Vagina (tissue), 2 donors: ENCODE data around the gene UBXN2A. TPM values are rescaled to one million over a fixed set of nuclear protein-coding genes. Genes with fewer than 3 reads are reported as not detected.

Experiments
- DNase-seq, 2 donors: peaks; one replicate each; pipeline ENCODE4 v3.0.0-alpha.2; 2017; ENCODE audit errors: extremely low spot score in 2 of 2
- H3K27ac ChIP-seq: fragments of 200-600 bp; sonication (generic); one replicate; pipeline ENCODE4 v1.5.1; 2019
- H3K27me3 ChIP-seq: fragments of 200-600 bp; sonication (generic); one replicate; pipeline ENCODE4 v1.5.1; 2019
- H3K36me3 ChIP-seq, 2 donors: fragments of 200-600 bp; sonication (generic); one replicate each; pipeline ENCODE4 v1.5.1; 2017 to 2019
- H3K4me1 ChIP-seq: fragments of 200-600 bp; sonication (generic); one replicate; pipeline ENCODE4 v1.5.1; 2019
- H3K4me3 ChIP-seq, 2 donors: fragments of 200-600 bp; sonication (generic); 1 replicate in 1 of 2; 2 replicates in 1 of 2; pipeline ENCODE4 v1.5.1; 2016 to 2019
- H3K9me3 ChIP-seq: fragments of 200-600 bp; sonication (generic); one replicate; pipeline ENCODE4 v1.5.1; 2019
- CTCF ChIP-seq, 3 experiments: fragments of 450-650 bp in 2 of 3; fragments of 200-600 bp in 1 of 3; sonication (generic) in 1 of 3; IDR thresholded peaks; one replicate each; pipeline ENCODE4 v1.5.1; 2017 to 2019; ENCODE audit warnings: antibody characterized with exemption in 3 of 3, mild to moderate bottlenecking in 2 of 3, moderate library complexity in 2 of 3
- POLR2A ChIP-seq, 2 donors: fragments of 450-650 bp; IDR thresholded peaks; one replicate each; pipeline ENCODE4 v1.6.1; 2017; ENCODE audit warnings: antibody characterized with exemption in 2 of 2, mild to moderate bottlenecking in 2 of 2, moderate library complexity in 2 of 2
- POLR2AphosphoS5 ChIP-seq, 2 donors: sonication (generic); formaldehyde crosslinking; IDR thresholded peaks; one replicate each; pipeline ENCODE4 v1.9.0; 2017; ENCODE audit warnings: antibody characterized with exemption in 2 of 2, mild to moderate bottlenecking in 2 of 2, low read depth in 1 of 2; ENCODE audit not compliant: insufficient read depth in 1 of 2
- intact Hi-C: fragments of 100-400 bp; cut with DNase I; formaldehyde crosslinking; loops from one replicate; pipeline ENCODE4 v1.15.1; 2023
- total RNA-seq: library from RNA; depleted of rRNA; stranded (reverse); fragments of >200 nt; gene quantifications from one replicate; pipeline ENCODE4 v1.2.3, GENCODE V29; 2016

Gene UBXN2A
- total RNA-seq, 1 donor from 2014 or later = 12.5 TPM

- H3K4me3 ChIP-seq = peak overlapping the region; percentile 58 to 89
Observed at GRCh38 chr2:24045511-24046508, 105.5 kb downstream of the UBXN2A start.

GRCh38 chr2:24046599-24046929, 106.3 kb downstream of the UBXN2A start:
- no peaks in the 10 kb centered on the region for H3K36me3 ChIP-seq
- no peak for TF ChIP-seq POLR2AphosphoS5 (IDR thresholded peaks at IDR 0.05; ENCODE audit: insufficient read depth in 1 of 2, low read depth in 1 of 2)
- TF ChIP-seq POLR2A (IDR thresholded peaks at IDR 0.05) = no peak
- no peak for TF ChIP-seq CTCF (IDR thresholded peaks at IDR 0.05)
- intact Hi-C loops = loop anchor here (10.0 kb wide), 1 partner anchor 122 kb away; the partner anchor contains the start of gene ATAD2B
- peak overlapping the region; percentile 42 for H3K27ac ChIP-seq
- DNase-seq = no peak
- H3K27me3 ChIP-seq = no peaks in the 10 kb centered on the region
- H3K4me1 ChIP-seq = peaks cover 35% of the 10 kb centered on the region
- no peaks in the 10 kb centered on the region for H3K9me3 ChIP-seq
- H3K4me3 ChIP-seq = peak overlapping the region; percentile 58 to 89

More at GRCh38 chr2:24045511-24046508, 105.5 kb downstream of the UBXN2A start:
- Histone ChIP-seq H3K27me3 (no peaks in the 10 kb centered on the region), H3K36me3 (no peaks in the 10 kb centered on the region), H3K9me3 (no peaks in the 10 kb centered on the region), H3K27ac (no peak overlapping the region), H3K4me1 (peaks cover 35% of the 10 kb centered on the region)
- TF ChIP-seq CTCF (IDR thresholded peaks at IDR 0.05) (no peak), POLR2A (IDR thresholded peaks at IDR 0.05) (no peak), POLR2AphosphoS5 (IDR thresholded peaks at IDR 0.05; ENCODE audit: insufficient read depth in 1 of 2, low read depth in 1 of 2) (no peak)
- no peak for DNase-seq
- intact Hi-C loops = loop anchor here (10.0 kb wide), 1 partner anchor 121 kb away; the partner anchor contains the start of gene ATAD2B

GRCh38 chr2:24046930-24047702, 106.9 kb downstream of the UBXN2A start, which contains the start of gene WDCP:
WDCP (minus strand) TSS chr2:24047391; CDS start chr2:24039494, 7,897 bp downstream.
- peak in 1 of 2 donors; percentile 99 for DNase-seq
- Histone ChIP-seq H3K36me3 (no peaks in the 10 kb centered on the region), H3K27me3 (no peaks in the 10 kb centered on the region), H3K4me1 (peaks cover 35% of the 10 kb centered on the region), H3K9me3 (no peaks in the 10 kb centered on the region), H3K4me3 (peak within 1 kb of the TSS; percentile 58 to 89), H3K27ac (peak within 1 kb of the TSS; percentile 42)
- intact Hi-C loops = loop anchor here (10.0 kb wide), 1 partner anchor 122 kb away; the partner anchor contains the start of gene ATAD2B
- TF ChIP-seq CTCF (IDR thresholded peaks at IDR 0.05) (no peak), POLR2A (IDR thresholded peaks at IDR 0.05) (peak; percentile 33 to 48), POLR2AphosphoS5 (IDR thresholded peaks at IDR 0.05; ENCODE audit: insufficient read depth in 1 of 2, low read depth in 1 of 2) (peak; percentile 82 to 95)

- intact Hi-C loops = loop anchor here (10.0 kb wide), 1 partner anchor 123 kb away; the partner anchor contains the start of gene ATAD2B
- Histone ChIP-seq H3K4me1 (peaks cover 35% of the 10 kb centered on the region), H3K4me3 (peak overlapping the region; percentile 58 to 89), H3K27ac (no peak overlapping the region), H3K36me3 (no peaks in the 10 kb centered on the region), H3K27me3 (no peaks in the 10 kb centered on the region), H3K9me3 (no peaks in the 10 kb centered on the region)
- DNase-seq = no peak
- no peak for TF ChIP-seq POLR2AphosphoS5 (IDR thresholded peaks at IDR 0.05; ENCODE audit: insufficient read depth in 1 of 2, low read depth in 1 of 2)
- TF ChIP-seq POLR2A (IDR thresholded peaks at IDR 0.05) = no peak
- no peak for TF ChIP-seq CTCF (IDR thresholded peaks at IDR 0.05)
Observed at GRCh38 chr2:24047703-24048033, 107.4 kb downstream of the UBXN2A start.
